Right ventricle myocardium superior (tissue), 1 donor: Measurements from ENCODE around the gene MROH7. TPM values are rescaled to one million over a fixed set of nuclear protein-coding genes. Genes with fewer than 3 reads are reported as not detected.

ENCODE experiments used
- ATAC-seq: fragments of 200-7000 bp; cut with Tn5 transposase; one replicate; pipeline ENCODE4 v1.9.1; 2020; ENCODE audit warnings: mild to moderate bottlenecking; ENCODE audit not compliant: poor library complexity
- DNase-seq: peaks from one replicate; pipeline ENCODE4 v3.0.0-alpha.2; 2020
- intact Hi-C: fragments of 100-400 bp; cut with DNase I; formaldehyde crosslinking; loops from one replicate; pipeline ENCODE4 v1.11.2; 2022
- total RNA-seq: library from RNA; stranded (reverse); fragmentation: NEBNext Ultra II Directional; extraction: Animal tissue kit (Norgen Biotek cat#: 25700); gene quantifications from one replicate; pipeline ENCODE4 v1.2.1, GENCODE V29; 2021
- donor health status: DM: no; HTN: yes; CAD: no; lungs with severe emphysema.

The MROH7 gene
- total RNA-seq, 1 donor from 2014 or later = 4.5 TPM

- DNase-seq (no peak), ATAC-seq (peak; percentile 15)
- intact Hi-C loops = no loop called here
Observed at GRCh38 chr1:54714881-54715492, 73.4 kb downstream of the MROH7 start.

- ATAC-seq = peak; percentile 100
- peak; percentile 90 for DNase-seq
- intact Hi-C loops = no loop called here
Observed at GRCh38 chr1:54715493-54716298, 74.1 kb downstream of the MROH7 start, which contains the start of gene TTC4. TTC4 (plus strand) TSS chr1:54715861; CDS start chr1:54715909, 48 bp downstream.

GRCh38 chr1:54716299-54717047, 74.9 kb downstream of the MROH7 start:
- intact Hi-C loops = no loop called here
- DNase-seq (no peak), ATAC-seq (no peak)

- intact Hi-C loops = no loop called here
- DNase-seq = no peak
- ATAC-seq = no peak
Observed at GRCh38 chr1:54721719-54722118, 80.1 kb downstream of the MROH7 start.

GRCh38 chr1:54723985-54724384, 82.4 kb downstream of the MROH7 start:
- no peak for DNase-seq
- intact Hi-C loops = no loop called here
- ATAC-seq = no peak

GRCh38 chr1:54724771-54725170, 83.2 kb downstream of the MROH7 start:
- ATAC-seq = no peak
- no peak for DNase-seq
- intact Hi-C loops = no loop called here

- intact Hi-C loops = no loop called here
- DNase-seq (no peak), ATAC-seq (no peak)
Observed at GRCh38 chr1:54728027-54728426, 86.4 kb downstream of the MROH7 start.

GRCh38 chr1:54736685-54737084, 95.1 kb downstream of the MROH7 start:
- intact Hi-C loops = no loop called here
- no peak for ATAC-seq
- no peak for DNase-seq

GRCh38 chr1:54738244-54738643, 96.7 kb downstream of the MROH7 start:
- no peak for DNase-seq
- no peak for ATAC-seq
- intact Hi-C loops = no loop called here

- intact Hi-C loops = no loop called here
- ATAC-seq (no peak), DNase-seq (no peak)
Observed at GRCh38 chr1:54741531-54741930, 99.9 kb downstream of the MROH7 start.

- no peak for DNase-seq
Observed at GRCh38 chr1:54742282-54742681, 100.7 kb downstream of the MROH7 start.

GRCh38 chr1:54743416-54744226, 102.0 kb downstream of the MROH7 start:
- ATAC-seq = no peak
- no peak for DNase-seq
- intact Hi-C loops = no loop called here

More at GRCh38 chr1:54742282-54742681, 100.7 kb downstream of the MROH7 start:
- ATAC-seq = no peak
- intact Hi-C loops = no loop called here

GRCh38 chr1:54744696-54745095, 103.1 kb downstream of the MROH7 start:
- ATAC-seq = no peak
- no peak for DNase-seq
- intact Hi-C loops = no loop called here

GRCh38 chr1:54745274-54745673, 103.7 kb downstream of the MROH7 start:
- intact Hi-C loops = no loop called here
- DNase-seq = no peak
- ATAC-seq = no peak

- ATAC-seq (no peak), DNase-seq (no peak)
- intact Hi-C loops = no loop called here
Observed at GRCh38 chr1:54745864-54746263, 104.3 kb downstream of the MROH7 start.

- intact Hi-C loops = no loop called here
- no peak for ATAC-seq
- DNase-seq = no peak
Observed at GRCh38 chr1:54748094-54748835, 106.7 kb downstream of the MROH7 start.

GRCh38 chr1:54750596-54750995, 109.0 kb downstream of the MROH7 start:
- intact Hi-C loops = no loop called here
- ATAC-seq (no peak), DNase-seq (no peak)

- intact Hi-C loops = no loop called here
- no peak for ATAC-seq
- DNase-seq = no peak
Observed at GRCh38 chr1:54751426-54751825, 109.8 kb downstream of the MROH7 start.
